C4-2B (cell line): ENCODE results near the gene DBP.
"Not testable (repeated sequence)": the region's sequence is repeated elsewhere in the genome, so short reads cannot be mapped to it uniquely, and the experiment has no call there.

Experiments used
- ZFX ChIP-seq: fragments of 450-650 bp; IDR thresholded peaks from 2 replicates; pipeline ENCODE4 v1.6.1; 2017
- TF ChIP-seq, protein P1 (sequence below): fragments of 450-650 bp; conservative IDR thresholded peaks from 2 replicates; pipeline ENCODE4 v1.5.1; 2017; ENCODE audit warnings: mild to moderate bottlenecking

DNA sequence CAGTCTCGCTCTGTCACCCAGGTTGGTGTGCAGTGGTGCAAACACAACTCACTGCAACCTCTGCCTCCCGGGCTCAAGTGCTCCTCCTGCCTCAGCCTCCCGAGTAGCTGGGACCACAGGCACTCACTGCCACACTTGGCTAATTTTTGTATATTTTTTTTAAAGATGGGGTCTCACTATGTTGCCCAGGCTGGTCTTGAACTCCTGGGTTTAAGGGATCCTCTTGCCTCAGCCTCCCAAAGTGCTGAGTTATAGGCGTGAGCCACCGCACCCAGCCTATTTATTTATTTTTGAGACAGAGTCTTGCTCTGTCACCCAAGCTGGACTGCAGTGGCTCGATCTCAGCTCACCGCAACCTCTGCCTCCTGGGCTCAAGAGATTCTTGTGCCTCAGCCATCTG, 49.5 kb upstream of the DBP start:
- TF ChIP-seq, protein P1, sequence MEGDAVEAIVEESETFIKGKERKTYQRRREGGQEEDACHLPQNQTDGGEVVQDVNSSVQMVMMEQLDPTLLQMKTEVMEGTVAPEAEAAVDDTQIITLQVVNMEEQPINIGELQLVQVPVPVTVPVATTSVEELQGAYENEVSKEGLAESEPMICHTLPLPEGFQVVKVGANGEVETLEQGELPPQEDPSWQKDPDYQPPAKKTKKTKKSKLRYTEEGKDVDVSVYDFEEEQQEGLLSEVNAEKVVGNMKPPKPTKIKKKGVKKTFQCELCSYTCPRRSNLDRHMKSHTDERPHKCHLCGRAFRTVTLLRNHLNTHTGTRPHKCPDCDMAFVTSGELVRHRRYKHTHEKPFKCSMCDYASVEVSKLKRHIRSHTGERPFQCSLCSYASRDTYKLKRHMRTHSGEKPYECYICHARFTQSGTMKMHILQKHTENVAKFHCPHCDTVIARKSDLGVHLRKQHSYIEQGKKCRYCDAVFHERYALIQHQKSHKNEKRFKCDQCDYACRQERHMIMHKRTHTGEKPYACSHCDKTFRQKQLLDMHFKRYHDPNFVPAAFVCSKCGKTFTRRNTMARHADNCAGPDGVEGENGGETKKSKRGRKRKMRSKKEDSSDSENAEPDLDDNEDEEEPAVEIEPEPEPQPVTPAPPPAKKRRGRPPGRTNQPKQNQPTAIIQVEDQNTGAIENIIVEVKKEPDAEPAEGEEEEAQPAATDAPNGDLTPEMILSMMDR, result not testable (repeated sequence)
- not testable (repeated sequence) for TF ChIP-seq ZFX
